Stimulated activated CD4-positive, alpha-beta T cell treated with anti-CD3 and anti-CD28 coated beads, TNF-alpha, amount 100 ng/mL, for 24 hours (primary cell): ENCODE data around the gene CEBPA.

Source experiments
- DNase-seq, 3 experiments: peaks; one replicate each; pipeline ENCODE4 v3.0.0-alpha.2; 2020; ENCODE audit warnings: low read depth in 3 of 3

The CEBPA gene

GRCh38 chr19:33287438-33287837, 14.9 kb downstream of the CEBPA start:
- no peak for DNase-seq

- no peak for DNase-seq
These were observed 15.4 kb downstream of the CEBPA start for GRCh38 chr19:33286899-33287298.

- no peak for DNase-seq
These were observed 16.9 kb downstream of the CEBPA start for GRCh38 chr19:33285441-33285927.

DNA sequence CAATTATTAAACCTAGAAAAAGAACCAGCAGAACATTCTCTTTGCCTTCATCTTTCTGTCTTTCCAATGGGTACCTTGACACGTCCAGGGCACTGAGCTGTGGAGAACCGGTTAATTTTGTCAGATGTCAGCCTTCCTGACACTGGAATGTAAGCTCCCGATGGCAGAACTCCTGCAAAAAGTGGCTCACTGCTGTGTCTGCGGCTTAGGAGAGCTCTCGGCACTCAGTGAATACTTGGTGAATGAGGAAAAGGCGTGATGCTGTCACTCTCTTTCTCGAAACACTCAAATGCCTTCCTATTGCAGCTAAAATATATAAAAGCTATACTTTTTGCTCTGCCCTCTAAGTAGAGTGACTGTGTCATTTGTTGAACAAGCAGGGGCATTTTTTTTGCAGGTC, 17.6 kb downstream of the CEBPA start:
- DNase-seq: no peak

GRCh38 chr19:33284146-33284643, 18.1 kb downstream of the CEBPA start:
- no peak for DNase-seq

DNA sequence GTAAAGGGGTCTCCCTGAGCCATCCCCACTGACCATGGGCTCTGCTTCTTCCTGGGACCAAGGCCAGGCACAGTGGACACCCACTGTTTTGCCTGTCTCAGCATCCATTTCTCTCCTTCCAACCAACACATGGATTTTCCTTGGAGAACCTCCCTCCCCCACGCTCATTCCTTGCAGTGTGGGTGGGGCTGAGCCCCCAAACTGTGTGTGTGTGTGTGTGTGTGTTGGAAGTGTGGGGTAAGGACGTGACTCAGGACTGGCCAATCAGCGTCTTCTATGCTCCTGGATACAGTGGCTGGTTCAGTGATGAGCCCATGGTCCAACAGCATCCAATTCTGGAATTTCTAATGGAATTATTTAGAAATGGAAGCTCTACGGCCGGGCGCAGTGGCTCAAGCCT, 18.7 kb downstream of the CEBPA start:
- no peak for DNase-seq

GRCh38 chr19:33282036-33282671, 20.2 kb downstream of the CEBPA start:
- no peak for DNase-seq

DNA sequence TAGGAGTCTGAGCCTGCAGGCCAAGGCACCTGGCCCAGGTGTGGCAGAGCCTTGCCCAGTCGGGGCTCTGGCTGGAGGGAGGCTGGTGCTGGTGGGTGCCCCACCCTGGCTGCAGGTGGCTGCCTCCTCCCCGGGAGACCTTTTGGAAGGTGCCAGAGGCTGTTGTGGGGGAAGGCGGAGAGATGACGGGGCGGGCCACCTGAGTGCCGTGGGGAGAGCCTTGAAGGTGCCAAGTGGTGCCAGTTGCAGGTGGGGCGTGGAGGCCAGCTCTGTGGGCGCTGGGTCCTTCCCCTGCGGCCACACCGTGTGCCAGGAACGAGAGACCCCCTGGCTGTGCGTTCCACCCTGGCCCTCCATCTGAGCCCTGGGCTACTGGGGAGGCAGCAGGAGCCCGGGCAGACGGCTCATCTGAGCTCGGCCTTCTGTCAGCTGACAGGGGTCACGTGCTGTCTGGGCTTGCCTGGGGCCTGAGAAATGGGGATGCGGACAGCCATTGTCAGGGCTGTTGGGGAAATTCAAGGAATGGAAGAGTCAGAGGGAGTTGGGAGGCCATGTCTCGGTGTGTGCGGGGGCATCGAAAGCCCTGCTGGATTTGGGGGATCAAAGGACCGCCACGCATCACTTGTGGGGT, 20.9 kb downstream of the CEBPA start:
- no peak for DNase-seq

- peak; percentile 22 to 55 (median 26) for DNase-seq
These were observed 21.9 kb downstream of the CEBPA start for GRCh38 chr19:33280351-33280921.

DNA sequence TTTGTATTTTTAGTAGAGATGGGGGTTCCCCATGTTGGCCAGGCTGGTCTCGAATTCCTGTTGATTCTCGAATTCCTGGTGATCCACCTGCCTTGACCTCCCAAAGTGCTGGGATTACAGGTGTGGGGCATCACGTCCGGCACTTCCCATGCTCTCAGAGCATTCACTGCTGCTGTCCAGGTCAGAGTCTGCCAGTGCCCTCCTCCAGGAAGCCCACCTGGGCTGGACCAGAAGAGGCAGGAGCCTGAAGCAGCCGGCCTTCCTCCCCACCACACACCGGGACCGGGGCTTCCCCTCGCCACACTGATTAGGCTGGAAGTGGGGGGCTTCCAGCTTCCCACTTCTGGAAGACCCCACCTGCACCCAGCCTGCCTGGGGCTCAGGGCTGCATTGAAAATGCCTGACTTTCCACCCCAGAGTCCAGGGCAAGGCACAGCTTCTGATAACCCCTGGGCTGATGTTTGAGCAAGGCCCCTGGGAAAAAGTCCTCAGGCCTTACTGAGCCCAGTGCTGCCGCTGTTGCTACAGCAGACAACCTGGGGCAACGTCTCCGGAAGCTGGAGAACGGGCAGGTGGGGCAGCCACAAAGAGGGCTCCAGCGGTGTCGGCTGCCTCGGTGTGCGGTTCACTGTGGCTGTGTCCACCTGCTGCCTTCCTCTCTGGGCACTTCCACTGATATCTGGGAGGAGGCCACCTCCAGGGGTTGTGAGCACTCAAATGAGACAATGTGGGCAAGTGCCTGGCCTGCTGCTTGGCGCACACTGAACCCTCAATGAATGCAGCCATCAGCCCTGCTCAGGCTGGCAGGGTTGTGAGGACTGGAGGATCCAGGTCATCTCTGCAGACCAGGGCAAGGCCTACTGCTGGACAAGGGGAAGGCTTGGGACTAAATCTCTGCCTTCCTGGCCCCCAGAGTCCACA, 22.6 kb downstream of the CEBPA start:
- no peak for DNase-seq

DNA sequence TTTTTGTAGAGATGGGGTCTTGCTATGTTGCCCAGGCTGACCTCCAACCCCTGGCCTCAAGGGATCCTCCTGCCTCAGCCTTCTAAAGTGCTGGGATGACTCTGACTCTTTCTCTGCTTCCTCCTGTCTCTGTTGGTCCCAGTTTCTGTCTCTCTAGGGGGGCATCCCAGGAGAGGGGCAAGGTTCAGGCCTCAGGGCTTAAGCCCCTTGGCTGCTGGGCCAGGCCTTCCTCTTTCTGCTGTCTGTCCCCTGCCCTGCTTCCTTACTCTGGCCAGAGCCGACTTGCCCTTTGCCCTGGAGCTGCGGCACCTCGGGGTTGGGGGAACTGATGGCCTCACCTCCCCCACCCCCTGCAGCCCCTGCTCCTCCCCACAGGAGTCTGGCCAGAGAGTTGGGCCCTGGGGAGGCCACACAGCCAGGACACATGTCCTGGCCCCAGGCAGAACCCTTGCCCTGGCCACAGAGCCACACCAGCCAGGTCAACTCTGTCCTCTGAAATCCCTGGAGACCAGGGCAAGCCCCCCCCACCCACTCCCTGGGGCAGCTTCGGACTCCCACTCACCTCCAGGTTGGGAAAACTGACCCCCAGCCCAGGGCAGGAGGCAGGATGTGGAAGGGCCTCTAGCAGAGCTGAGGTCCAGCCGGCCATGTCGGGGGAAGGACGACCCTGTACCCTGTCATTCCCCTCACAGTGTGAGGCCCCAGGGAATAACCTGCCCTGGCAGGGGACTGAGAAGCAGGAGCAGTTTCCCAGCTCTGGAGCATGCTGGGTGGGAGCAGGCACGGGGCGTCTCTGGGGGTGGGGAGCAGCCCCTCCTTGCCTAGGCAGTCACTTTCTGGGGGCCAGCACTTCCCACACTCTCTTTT, 23.7 kb downstream of the CEBPA start:
- DNase-seq: no peak

- DNase-seq: no peak
These were observed 24.3 kb downstream of the CEBPA start for GRCh38 chr19:33278023-33278402.

DNA sequence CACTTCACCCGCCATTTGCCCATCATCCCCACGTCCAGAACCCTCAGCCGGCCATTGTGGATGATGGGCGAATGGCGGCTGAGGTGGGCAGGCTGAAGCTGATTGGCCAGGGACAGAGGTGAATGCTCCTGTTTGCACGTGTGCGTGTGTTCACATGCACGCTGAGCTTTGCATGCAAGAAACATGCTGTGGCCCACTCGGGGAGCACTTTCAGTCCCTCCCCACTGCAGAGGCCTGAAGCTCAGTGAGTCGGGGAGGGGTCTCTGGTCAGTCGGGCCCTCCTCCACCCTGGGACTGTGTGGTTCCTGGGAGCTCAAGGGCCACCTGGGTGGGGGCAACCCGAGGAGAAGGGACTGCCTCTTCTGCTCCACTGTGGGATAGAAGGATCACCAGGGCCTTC, 24.9 kb downstream of the CEBPA start:
- DNase-seq: no peak

GRCh38 chr19:33275933-33276619, 26.3 kb downstream of the CEBPA start:
- no peak for DNase-seq

DNA sequence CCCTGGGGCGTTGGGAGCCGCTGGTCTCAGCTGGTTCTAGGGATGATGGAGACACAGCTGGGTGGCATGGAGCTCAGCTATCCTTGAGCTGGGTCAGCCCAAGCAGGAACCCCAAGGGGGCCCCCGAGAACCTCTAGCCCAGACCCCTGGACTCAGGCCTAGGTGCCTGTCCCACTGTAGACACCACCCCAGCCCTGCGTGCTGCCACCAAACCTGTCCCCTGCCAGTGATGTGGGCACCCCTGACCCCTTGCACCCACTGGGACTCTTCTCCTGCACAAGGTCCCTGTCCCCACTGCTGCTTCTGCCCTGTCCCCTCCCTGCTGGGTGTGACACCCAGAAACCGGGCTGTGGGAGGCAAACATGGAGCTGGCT, 26.8 kb downstream of the CEBPA start:
- DNase-seq: no peak

DNA sequence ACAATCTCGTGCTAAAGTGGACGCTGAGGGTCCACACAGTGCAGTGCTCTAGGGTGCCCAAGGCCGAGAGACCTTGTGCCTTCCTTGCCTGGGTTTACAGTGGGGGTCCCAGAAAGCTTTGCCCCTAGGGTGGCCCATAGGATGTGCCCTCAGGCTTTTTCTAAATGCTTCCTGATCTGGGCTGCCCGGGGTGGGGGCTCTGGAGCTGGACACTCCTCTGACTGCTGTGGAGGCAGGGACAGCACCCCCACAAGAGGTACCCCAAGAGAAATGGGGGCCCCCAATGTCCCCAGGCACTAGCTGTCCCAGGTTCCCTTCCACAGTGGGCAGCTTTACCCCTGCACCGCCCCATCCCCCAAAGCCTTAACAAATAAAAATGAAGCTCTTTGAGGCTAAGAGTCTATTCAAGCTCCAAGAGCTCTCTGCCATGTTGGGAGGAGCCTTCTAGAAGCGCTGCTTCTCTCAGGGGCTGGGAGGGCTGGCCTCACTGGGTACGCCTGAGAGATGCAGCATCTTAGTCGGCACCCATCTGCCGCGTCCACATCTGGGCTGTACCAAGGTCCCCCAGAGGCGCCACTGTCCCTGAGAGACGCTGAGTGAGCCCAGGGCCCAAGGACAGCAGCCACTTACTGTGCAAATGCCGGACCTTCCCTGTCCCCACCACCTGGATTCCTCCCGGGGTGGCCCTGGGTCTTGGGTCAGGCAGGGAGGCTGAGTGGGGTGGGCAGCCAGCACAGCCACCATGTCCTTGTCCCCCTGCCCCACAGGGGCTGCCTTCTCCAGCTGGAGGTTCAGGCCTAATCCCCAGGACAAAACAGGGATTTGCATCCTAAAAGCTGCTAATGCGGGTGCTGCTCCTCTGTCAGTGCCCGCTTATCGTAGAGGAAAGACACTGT, 27.4 kb downstream of the CEBPA start:
- no peak for DNase-seq

DNA sequence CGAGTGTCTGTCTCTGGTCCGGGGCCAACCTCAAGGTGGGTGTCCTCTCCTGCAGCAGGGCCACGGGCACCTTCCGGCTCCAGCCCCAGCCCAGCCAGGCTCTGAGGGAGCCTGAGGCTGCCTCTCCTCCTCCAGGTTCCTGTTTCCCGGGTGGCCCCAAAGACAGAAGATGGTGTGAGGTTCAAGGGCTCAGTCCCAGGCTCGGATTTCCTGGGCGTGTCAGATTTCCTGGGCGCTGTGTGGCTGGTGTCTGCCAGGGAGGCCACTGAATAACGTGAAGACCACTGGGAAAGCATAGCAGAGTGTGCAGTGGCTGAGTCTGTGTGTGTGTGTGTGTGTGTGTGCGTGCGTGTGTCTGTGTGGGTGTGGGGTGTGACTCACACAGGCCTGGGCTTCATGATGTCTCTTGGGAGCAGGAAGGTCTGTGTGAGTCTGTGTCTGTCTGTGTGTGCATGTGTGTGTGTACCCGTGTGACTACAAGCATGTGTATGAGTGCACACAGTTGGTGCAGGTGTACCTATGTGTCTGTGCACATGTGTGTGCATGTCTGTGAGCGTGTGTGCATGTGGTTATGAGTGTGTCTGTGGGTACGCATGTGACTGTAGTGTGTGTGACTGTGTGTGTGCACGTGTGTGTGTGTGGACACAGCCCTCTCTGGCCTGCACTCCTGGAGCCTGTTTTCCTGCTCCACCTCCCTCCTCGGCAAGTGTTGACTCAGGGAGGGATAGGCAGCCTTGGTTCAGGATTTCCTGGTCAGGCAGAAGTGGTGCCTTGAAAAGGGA, 28.3 kb downstream of the CEBPA start:
- peak in 2 of 3 experiments; percentile 12 to 39 for DNase-seq

DNA sequence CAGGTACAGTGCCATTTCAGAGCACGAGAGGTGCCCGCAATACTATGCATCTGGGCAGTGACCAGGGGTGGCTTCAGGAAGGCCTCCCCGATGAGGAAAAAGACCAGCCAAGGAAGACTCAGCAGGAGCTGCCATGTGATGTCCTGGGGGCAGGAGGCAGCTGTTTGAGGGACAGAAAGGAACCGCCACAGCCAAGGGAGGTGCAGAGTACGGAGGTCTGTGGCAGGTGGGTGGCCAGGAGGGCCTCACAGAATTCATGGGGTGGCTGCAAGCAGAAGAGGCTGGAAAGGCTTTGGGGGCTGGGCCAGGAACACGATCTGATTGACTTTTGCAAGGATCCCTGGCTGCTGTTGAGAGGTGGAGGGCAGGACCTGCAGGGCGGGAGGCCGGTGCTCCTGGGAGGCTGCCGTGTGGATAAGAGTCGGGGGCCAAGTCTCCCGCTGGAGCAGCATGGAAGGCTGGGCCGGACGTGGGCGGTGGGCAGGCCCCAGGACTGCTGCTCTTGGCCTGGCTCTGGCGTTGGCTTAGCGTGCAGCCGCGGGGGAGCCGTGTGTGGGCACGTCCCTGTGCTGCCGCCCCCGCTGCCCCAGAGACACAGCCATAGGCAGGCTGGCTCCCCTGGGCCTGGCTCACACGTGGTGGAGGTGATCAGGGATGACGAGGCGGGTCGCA, 29.1 kb downstream of the CEBPA start:
- DNase-seq: no peak
